Gastroesophageal sphincter (tissue), 4 donors: ENCODE measurements around the gene MAPK1. TPM values are rescaled to one million over a fixed set of nuclear protein-coding genes. Genes with fewer than 3 reads are reported as not detected.
"Not testable (repeated sequence)": the region's sequence is repeated elsewhere in the genome, so short reads cannot be mapped to it uniquely, and the experiment has no call there.

ENCODE experiments used
- ATAC-seq: fragments of 150-250 bp; one replicate; pipeline ENCODE4 v1.9.1; 2016; ENCODE audit warnings: mild to moderate bottlenecking, moderate library complexity
- H3K27ac ChIP-seq, 4 donors: fragments of 200-600 bp; sonication (generic) in 3 of 4; 1 replicate in 3 of 4; 2 replicates in 1 of 4; pipeline ENCODE4 v1.5.1; 2016 to 2019
- H3K27me3 ChIP-seq: fragments of 200-600 bp; sonication (generic); one replicate; pipeline ENCODE4 v1.5.1; 2019
- H3K36me3 ChIP-seq, 2 donors: fragments of 200-600 bp; sonication (generic); one replicate each; pipeline ENCODE4 v1.5.1; 2019; ENCODE audit warnings: control low read depth in 1 of 2
- H3K4me1 ChIP-seq, 3 donors: fragments of 200-600 bp; sonication (generic); 1 replicate in 2 of 3; 2 replicates in 1 of 3; pipeline ENCODE4 v1.5.1; 2016 to 2019; ENCODE audit warnings: control low read depth in 2 of 3
- H3K4me3 ChIP-seq, 2 donors: fragments of 200-600 bp; sonication (generic); one replicate each; pipeline ENCODE4 v1.5.1; 2019; ENCODE audit warnings: mild to moderate bottlenecking in 1 of 2, moderate library complexity in 1 of 2
- H3K9me3 ChIP-seq, 3 donors: fragments of 200-600 bp; sonication (generic); one replicate each; pipeline ENCODE4 v1.5.1; 2017 to 2019; ENCODE audit warnings: control low read depth in 2 of 3
- CTCF ChIP-seq, 4 experiments: fragments of 200-600 bp in 2 of 4; fragments of 450-650 bp in 2 of 4; sonication (generic) in 1 of 4; IDR thresholded peaks; one replicate each; pipeline ENCODE4 v1.5.1; 2017 to 2019; ENCODE audit warnings: antibody characterized with exemption in 4 of 4, mild to moderate bottlenecking in 2 of 4, moderate library complexity in 2 of 4
- EP300 ChIP-seq: sonication (generic); formaldehyde crosslinking; IDR thresholded peaks from one replicate; pipeline ENCODE4 v1.6.1; 2017; ENCODE audit warnings: antibody characterized with exemption, mild to moderate bottlenecking
- POLR2A ChIP-seq, 2 donors: fragments of 450-650 bp; IDR thresholded peaks; one replicate each; pipeline ENCODE4 v1.6.1; 2017; ENCODE audit warnings: antibody characterized with exemption in 2 of 2, mild to moderate bottlenecking in 2 of 2, moderate library complexity in 1 of 2
- POLR2AphosphoS5 ChIP-seq: sonication (generic); formaldehyde crosslinking; IDR thresholded peaks from one replicate; pipeline ENCODE4 v1.6.1; 2017; ENCODE audit warnings: antibody characterized with exemption
- WGBS, 2 donors: methylation state at CpG; one replicate each; pipeline ENCODE4 v1.1.5; 2018; ENCODE audit warnings: low coverage in 1 of 2; 5-methylcytosine and 5-hydroxymethylcytosine counted together
- total RNA-seq, 4 donors: library from RNA; depleted of rRNA; stranded (reverse); fragments of >200 nt; gene quantifications; one replicate each; pipeline ENCODE4 v1.1.0, GENCODE V29; 2016

MAPK1 gene
- total RNA-seq, 4 donors from 2014 or later: 40.3 to 70.8 (median 57.4) TPM

DNA sequence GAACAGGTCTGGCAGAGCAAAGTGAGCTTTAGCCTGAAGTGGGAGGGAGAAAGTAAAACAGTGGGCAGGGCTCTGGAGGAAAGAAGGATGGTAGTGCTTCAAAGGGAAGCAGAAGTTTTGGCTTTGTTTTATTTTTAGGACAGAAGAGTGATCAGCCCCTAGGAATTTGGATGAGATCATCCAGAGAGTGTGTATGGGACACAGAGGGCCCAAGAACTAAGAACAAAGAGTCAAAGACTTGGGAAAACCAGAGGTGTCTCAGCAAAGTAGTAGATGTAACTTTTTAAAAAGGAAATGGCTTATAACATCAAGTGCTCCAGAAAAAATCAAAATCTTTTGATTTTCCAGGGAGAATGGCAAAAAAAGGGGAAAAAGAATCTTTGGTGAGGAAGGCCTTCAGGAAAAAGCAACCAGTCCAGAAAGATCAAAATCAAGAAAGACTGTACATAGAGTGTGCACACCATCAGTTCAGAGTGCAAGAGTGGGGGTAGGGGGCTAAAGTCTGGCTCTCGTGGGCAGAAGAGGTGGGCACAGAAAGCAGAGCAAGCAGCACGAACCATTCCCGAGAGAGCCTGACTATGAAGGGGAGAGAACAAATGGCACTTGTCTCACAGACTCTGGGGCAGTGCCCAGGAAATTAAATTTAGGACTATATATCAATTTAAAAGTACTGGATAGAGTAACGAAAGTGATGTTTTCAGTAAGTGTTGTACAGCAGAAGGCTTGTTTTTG is 30.0 kb downstream of the MAPK1 start:
- 11 to 13% methylated on average over 4 of the region's 4 CpGs for WGBS, 2 donors

GRCh38 chr22:21836486-21836885 is 31.0 kb downstream of the MAPK1 start:
- H3K36me3 ChIP-seq, H3K4me3 ChIP-seq, H3K27me3 ChIP-seq, H3K9me3 ChIP-seq, ATAC-seq: not testable (repeated sequence)
- WGBS, 2 donors: 63% methylated on average over 2 of the region's 15 CpGs; no CpG with 5 or more reads in 1 of the 2 donors
- Histone ChIP-seq H3K4me1 (peaks cover 9 to 79% (median 37%) of the 10 kb centered on the region in 3 donors), H3K27ac (peak overlapping the region in 2 of 4 donors; percentile 83 to 86)

More for the DNA sequence above, 30.0 kb downstream of the MAPK1 start:
- peak; percentile 59 for TF ChIP-seq POLR2AphosphoS5
- no peak for TF ChIP-seq CTCF (IDR thresholded peaks at IDR 0.05)
- TF ChIP-seq POLR2A (IDR thresholded peaks at IDR 0.05): no peak
- TF ChIP-seq EP300: no peak
- H3K36me3 ChIP-seq: no peaks in the 10 kb centered on the region
- no peaks in the 10 kb centered on the region for H3K9me3 ChIP-seq
- H3K27ac ChIP-seq: peak overlapping the region; percentile 83 to 92 (median 88)
- no peaks in the 10 kb centered on the region for H3K27me3 ChIP-seq
- ATAC-seq: peak; percentile 95
- H3K4me3 ChIP-seq: no peak overlapping the region
- H3K4me1 ChIP-seq: peaks cover 6 to 70% (median 33%) of the 10 kb centered on the region in 3 donors

- no peaks in the 10 kb centered on the region for H3K9me3 ChIP-seq
- 15 to 16% methylated on average over 2 of the region's 2 CpGs for WGBS, 2 donors
- peak overlapping the region in 2 of 4 donors; percentile 25 to 38 for H3K27ac ChIP-seq
- no peak overlapping the region for H3K4me3 ChIP-seq
- TF ChIP-seq CTCF (IDR thresholded peaks at IDR 0.05) (no peak), POLR2AphosphoS5 (no peak), POLR2A (IDR thresholded peaks at IDR 0.05) (no peak), EP300 (no peak)
- H3K36me3 ChIP-seq: no peaks in the 10 kb centered on the region
- H3K4me1 ChIP-seq: peaks cover 9 to 88% (median 37%) of the 10 kb centered on the region in 3 donors
- no peak for ATAC-seq
- H3K27me3 ChIP-seq: no peaks in the 10 kb centered on the region
Observed at GRCh38 chr22:21835378-21835777, 32.1 kb downstream of the MAPK1 start.

DNA sequence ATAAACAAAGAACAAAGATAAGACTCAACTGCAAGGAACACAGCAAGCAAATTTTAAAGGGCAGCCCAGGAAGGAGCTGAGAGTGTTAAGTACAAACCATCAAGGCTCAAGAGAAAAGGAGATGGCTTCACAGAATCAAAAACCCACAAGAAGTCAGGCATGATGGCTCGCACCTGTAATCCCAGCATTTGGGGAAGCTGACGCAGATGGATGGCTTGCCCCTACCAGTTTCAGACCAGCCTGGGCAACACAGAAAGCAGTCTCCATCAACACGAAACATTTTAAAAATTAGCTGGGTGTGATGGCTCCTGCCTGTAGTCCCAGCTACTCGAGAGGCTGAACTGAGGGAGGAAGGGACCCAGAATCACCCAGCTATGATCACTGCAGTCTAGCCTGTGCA is 32.6 kb downstream of the MAPK1 start:
- peaks cover 9 to 93% (median 37%) of the 10 kb centered on the region in 3 donors for H3K4me1 ChIP-seq

More for the DNA sequence above, 32.6 kb downstream of the MAPK1 start:
- no peaks in the 10 kb centered on the region for H3K36me3 ChIP-seq
- H3K9me3 ChIP-seq: no peaks in the 10 kb centered on the region
- TF ChIP-seq POLR2A (IDR thresholded peaks at IDR 0.05) (no peak), POLR2AphosphoS5 (no peak), EP300 (no peak), CTCF (IDR thresholded peaks at IDR 0.05) (no peak)
- no peaks in the 10 kb centered on the region for H3K27me3 ChIP-seq
- peak overlapping the region in 2 of 4 donors; percentile 25 to 38 for H3K27ac ChIP-seq
- 55% methylated on average over 4 of the region's 4 CpGs; no CpG with 5 or more reads in 1 of the 2 donors for WGBS, 2 donors
- H3K4me3 ChIP-seq: no peak overlapping the region
- ATAC-seq: no peak
